ENCODE data around the gene MIER1. TPM values are rescaled to one million over a fixed set of nuclear protein-coding genes. Genes with fewer than 3 reads are reported as not detected.

Gene MIER1
- total RNA-seq, 1 donor from 2014 or later, result 27.8 TPM

DNA sequence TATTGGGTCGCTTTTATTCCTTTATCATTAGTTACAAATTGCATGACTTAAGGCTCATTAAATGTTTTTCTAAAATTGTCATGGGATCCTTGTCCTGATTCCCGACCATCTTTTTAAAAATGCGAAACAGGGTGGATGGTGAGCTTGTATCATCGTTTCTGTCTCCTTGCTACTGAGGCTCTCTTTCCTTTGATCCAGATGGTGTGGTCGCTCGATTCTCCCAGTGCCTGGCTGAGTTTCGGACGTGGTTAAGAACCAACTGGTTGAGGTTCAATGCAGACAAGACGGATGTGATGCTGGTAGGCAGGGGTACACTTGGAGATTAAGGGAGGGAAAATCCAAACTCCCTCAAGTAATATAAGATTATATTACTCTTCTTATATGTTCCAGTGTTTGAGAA, 1.2 kb downstream of the MIER1 start:
- no peak for DNase-seq (ENCODE audit: low read depth)
- TF ChIP-seq, protein P1, sequence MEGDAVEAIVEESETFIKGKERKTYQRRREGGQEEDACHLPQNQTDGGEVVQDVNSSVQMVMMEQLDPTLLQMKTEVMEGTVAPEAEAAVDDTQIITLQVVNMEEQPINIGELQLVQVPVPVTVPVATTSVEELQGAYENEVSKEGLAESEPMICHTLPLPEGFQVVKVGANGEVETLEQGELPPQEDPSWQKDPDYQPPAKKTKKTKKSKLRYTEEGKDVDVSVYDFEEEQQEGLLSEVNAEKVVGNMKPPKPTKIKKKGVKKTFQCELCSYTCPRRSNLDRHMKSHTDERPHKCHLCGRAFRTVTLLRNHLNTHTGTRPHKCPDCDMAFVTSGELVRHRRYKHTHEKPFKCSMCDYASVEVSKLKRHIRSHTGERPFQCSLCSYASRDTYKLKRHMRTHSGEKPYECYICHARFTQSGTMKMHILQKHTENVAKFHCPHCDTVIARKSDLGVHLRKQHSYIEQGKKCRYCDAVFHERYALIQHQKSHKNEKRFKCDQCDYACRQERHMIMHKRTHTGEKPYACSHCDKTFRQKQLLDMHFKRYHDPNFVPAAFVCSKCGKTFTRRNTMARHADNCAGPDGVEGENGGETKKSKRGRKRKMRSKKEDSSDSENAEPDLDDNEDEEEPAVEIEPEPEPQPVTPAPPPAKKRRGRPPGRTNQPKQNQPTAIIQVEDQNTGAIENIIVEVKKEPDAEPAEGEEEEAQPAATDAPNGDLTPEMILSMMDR (IDR thresholded peaks at IDR 0.05; ENCODE audit: insufficient read depth, low read length, poor library complexity, severe bottlenecking), result no peak
- H3K27me3 ChIP-seq (ENCODE audit: control insufficient read depth, insufficient read depth, low read length), result no peaks in the 10 kb centered on the region

DNA sequence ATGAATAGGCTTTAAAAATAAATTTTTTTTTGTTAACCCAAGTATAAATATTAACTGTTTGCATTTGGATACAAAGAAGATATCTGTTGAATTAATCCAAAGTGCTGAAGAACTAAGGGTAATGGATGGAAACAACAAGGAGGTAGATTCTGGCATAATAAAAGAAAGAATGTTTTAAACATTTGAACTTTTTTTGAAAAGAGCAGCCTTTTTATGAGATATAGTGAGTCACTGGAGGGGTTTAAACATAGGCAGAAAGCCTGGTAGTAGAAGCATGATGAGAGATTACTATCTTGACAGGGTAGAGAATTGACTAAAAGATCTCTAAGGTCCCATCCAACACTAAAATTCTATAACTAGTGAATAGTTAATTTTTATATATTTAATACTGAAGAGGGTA, 2.7 kb downstream of the MIER1 start:
- DNase-seq (ENCODE audit: low read depth), result no peak
- H3K36me3 ChIP-seq (ENCODE audit: control insufficient read depth, insufficient read depth, low read length), result no peaks in the 10 kb centered on the region
- no peak overlapping the region for H3K4me3 ChIP-seq (ENCODE audit: low read depth, low read length)
- H3K27me3 ChIP-seq (ENCODE audit: control insufficient read depth, insufficient read depth, low read length), result no peaks in the 10 kb centered on the region
- TF ChIP-seq, protein P1 (IDR thresholded peaks at IDR 0.05; ENCODE audit: insufficient read depth, low read length, poor library complexity, severe bottlenecking), result no peak

More for the DNA sequence above, 1.2 kb downstream of the MIER1 start:
- Histone ChIP-seq H3K36me3 (ENCODE audit: control insufficient read depth, insufficient read depth, low read length) (no peaks in the 10 kb centered on the region), H3K4me3 (ENCODE audit: low read depth, low read length) (peak overlapping the region; percentile 73)

- Histone ChIP-seq H3K4me3 (ENCODE audit: low read depth, low read length) (no peak overlapping the region), H3K27me3 (ENCODE audit: control insufficient read depth, insufficient read depth, low read length) (no peaks in the 10 kb centered on the region), H3K36me3 (ENCODE audit: control insufficient read depth, insufficient read depth, low read length) (no peaks in the 10 kb centered on the region)
- TF ChIP-seq, protein P1 (IDR thresholded peaks at IDR 0.05; ENCODE audit: insufficient read depth, low read length, poor library complexity, severe bottlenecking), result no peak
- DNase-seq (ENCODE audit: low read depth), result no peak
Measured at GRCh38 chr1:66929146-66929688, 4.4 kb downstream of the MIER1 start.

DNA sequence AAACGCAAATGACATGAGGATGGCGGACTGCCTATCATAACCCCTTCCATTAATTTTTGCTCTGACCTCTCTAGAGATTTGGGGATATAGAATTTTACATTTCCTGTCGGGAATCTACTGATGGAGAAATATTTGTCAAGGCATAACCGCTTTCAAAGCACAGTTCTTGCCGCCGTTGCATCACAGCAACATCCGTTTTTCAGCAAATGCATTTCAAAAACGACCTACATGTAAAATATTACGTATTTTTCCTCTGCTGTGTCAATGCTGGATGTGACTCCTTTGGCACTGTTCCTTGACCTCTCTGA, 4.9 kb downstream of the MIER1 start:
- TF ChIP-seq, protein P1 (IDR thresholded peaks at IDR 0.05; ENCODE audit: insufficient read depth, low read length, poor library complexity, severe bottlenecking), result no peak
- Histone ChIP-seq H3K36me3 (ENCODE audit: control insufficient read depth, insufficient read depth, low read length) (no peaks in the 10 kb centered on the region), H3K27me3 (ENCODE audit: control insufficient read depth, insufficient read depth, low read length) (no peaks in the 10 kb centered on the region), H3K4me3 (ENCODE audit: low read depth, low read length) (peak overlapping the region; percentile 81)
- DNase-seq (ENCODE audit: low read depth), result no peak

- H3K4me3 ChIP-seq (ENCODE audit: low read depth, low read length), result peak overlapping the region; percentile 81
- TF ChIP-seq, protein P1 (IDR thresholded peaks at IDR 0.05; ENCODE audit: insufficient read depth, low read length, poor library complexity, severe bottlenecking), result no peak
- no peaks in the 10 kb centered on the region for H3K36me3 ChIP-seq (ENCODE audit: control insufficient read depth, insufficient read depth, low read length)
- DNase-seq (ENCODE audit: low read depth), result no peak
- H3K27me3 ChIP-seq (ENCODE audit: control insufficient read depth, insufficient read depth, low read length), result no peaks in the 10 kb centered on the region
Measured at GRCh38 chr1:66929999-66930822, 5.4 kb downstream of the MIER1 start.

DNA sequence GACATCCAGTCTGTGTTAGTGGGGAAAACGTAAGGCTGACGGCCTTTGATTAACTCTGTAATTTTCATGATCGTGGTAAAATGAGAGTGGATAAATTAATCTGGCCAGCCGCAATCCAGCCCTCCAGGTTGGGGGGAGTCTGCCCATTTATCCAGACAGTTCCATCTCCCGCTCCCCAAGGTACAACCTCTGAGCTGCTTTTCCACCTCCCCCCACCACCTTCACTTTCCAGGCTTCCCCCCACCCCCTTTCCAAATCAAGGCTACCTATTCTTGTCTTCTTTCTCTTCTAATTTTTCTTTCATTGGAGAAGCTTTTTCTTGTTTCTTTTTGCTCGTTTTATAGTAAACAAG, 6.0 kb downstream of the MIER1 start:
- TF ChIP-seq, protein P1 (IDR thresholded peaks at IDR 0.05; ENCODE audit: insufficient read depth, low read length, poor library complexity, severe bottlenecking), result no peak
- H3K36me3 ChIP-seq (ENCODE audit: control insufficient read depth, insufficient read depth, low read length), result no peaks in the 10 kb centered on the region
- H3K27me3 ChIP-seq (ENCODE audit: control insufficient read depth, insufficient read depth, low read length), result no peaks in the 10 kb centered on the region
- DNase-seq (ENCODE audit: low read depth), result no peak
- H3K4me3 ChIP-seq (ENCODE audit: low read depth, low read length), result peak overlapping the region; percentile 81

Data from kidney epithelial cell (primary cell).